ENCODE measurements around the gene GALNT18.

GALNT18 gene

GRCh38 chr11:11605821-11606450 lies 15.9 kb downstream of the GALNT18 start:
- Histone ChIP-seq H3K4me1 (ENCODE audit: insufficient read depth, low read length) (peaks cover 7% of the 10 kb centered on the region; the same call in 1 of the 2 replicates), H3K4me3 (ENCODE audit: low read length) (no peak overlapping the region), H3K9me3 (ENCODE audit: insufficient read depth, low read depth, low read length) (no peaks in the 10 kb centered on the region), H3K9ac (ENCODE audit: low read depth, low read length) (no peak overlapping the region), H3K27ac (ENCODE audit: low read depth, low read length) (no peak overlapping the region), H3K36me3 (ENCODE audit: insufficient read depth, low read length) (no peaks in the 10 kb centered on the region), H3K27me3 (ENCODE audit: insufficient read depth, low read length) (no peaks in the 10 kb centered on the region)
- WGBS, result 88% methylated on average over 5 of the region's 5 CpGs

GRCh38 chr11:11605181-11605580 lies 16.6 kb downstream of the GALNT18 start:
- 90% methylated on average over 6 of the region's 6 CpGs for WGBS
- H3K27ac ChIP-seq (ENCODE audit: low read depth, low read length), result no peak overlapping the region
- no peak overlapping the region for H3K9ac ChIP-seq (ENCODE audit: low read depth, low read length)
- H3K27me3 ChIP-seq (ENCODE audit: insufficient read depth, low read length), result no peaks in the 10 kb centered on the region
- H3K36me3 ChIP-seq (ENCODE audit: insufficient read depth, low read length), result no peaks in the 10 kb centered on the region
- no peaks in the 10 kb centered on the region for H3K9me3 ChIP-seq (ENCODE audit: insufficient read depth, low read depth, low read length)
- H3K4me1 ChIP-seq (ENCODE audit: insufficient read depth, low read length), result peaks cover 7% of the 10 kb centered on the region; the same call in 1 of the 2 replicates
- no peak overlapping the region for H3K4me3 ChIP-seq (ENCODE audit: low read length)

GRCh38 chr11:11604370-11604990 lies 17.3 kb downstream of the GALNT18 start:
- H3K36me3 ChIP-seq (ENCODE audit: insufficient read depth, low read length), result no peaks in the 10 kb centered on the region
- H3K9me3 ChIP-seq (ENCODE audit: insufficient read depth, low read depth, low read length), result no peaks in the 10 kb centered on the region
- H3K27ac ChIP-seq (ENCODE audit: low read depth, low read length), result no peak overlapping the region
- H3K9ac ChIP-seq (ENCODE audit: low read depth, low read length), result no peak overlapping the region
- H3K4me3 ChIP-seq (ENCODE audit: low read length), result no peak overlapping the region
- H3K27me3 ChIP-seq (ENCODE audit: insufficient read depth, low read length), result no peaks in the 10 kb centered on the region
- peaks cover 7% of the 10 kb centered on the region; the same call in 1 of the 2 replicates for H3K4me1 ChIP-seq (ENCODE audit: insufficient read depth, low read length)
- 88% methylated on average over 7 of the region's 7 CpGs for WGBS

GRCh38 chr11:11602011-11602410 lies 19.8 kb downstream of the GALNT18 start:
- H3K9ac ChIP-seq (ENCODE audit: low read depth, low read length), result no peak overlapping the region
- no peaks in the 10 kb centered on the region for H3K27me3 ChIP-seq (ENCODE audit: insufficient read depth, low read length)
- H3K4me3 ChIP-seq (ENCODE audit: low read length), result no peak overlapping the region
- H3K36me3 ChIP-seq (ENCODE audit: insufficient read depth, low read length), result no peaks in the 10 kb centered on the region
- no peaks in the 10 kb centered on the region for H3K4me1 ChIP-seq (ENCODE audit: insufficient read depth, low read length)
- H3K9me3 ChIP-seq (ENCODE audit: insufficient read depth, low read depth, low read length), result no peaks in the 10 kb centered on the region
- no peak overlapping the region for H3K27ac ChIP-seq (ENCODE audit: low read depth, low read length)

GRCh38 chr11:11600288-11600687 lies 21.5 kb downstream of the GALNT18 start:
- Histone ChIP-seq H3K4me3 (ENCODE audit: low read length) (no peak overlapping the region), H3K36me3 (ENCODE audit: insufficient read depth, low read length) (no peaks in the 10 kb centered on the region)

DNA sequence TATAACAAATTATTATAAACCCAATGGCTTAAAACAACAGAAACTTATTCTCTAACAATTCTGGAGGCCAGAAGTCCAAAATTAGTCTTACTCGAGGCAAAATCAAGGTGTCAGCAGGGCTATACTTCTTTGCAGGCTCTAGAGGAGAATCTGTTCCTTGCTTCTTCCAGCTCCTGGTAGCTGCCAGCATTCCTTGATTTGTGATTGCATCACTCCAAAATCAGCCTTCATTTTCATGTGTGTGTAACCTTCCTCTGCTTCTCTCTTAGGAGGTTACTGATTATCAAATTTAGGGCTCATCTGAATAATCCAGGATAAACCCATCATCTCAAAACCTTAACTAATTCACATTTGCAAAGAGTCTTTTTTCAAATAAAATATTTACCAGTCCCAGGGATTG lies 23.6 kb downstream of the GALNT18 start:
- WGBS, result 91% methylated on average over 1 of the region's 1 CpG
- H3K27ac ChIP-seq (ENCODE audit: low read depth, low read length), result no peak overlapping the region
- H3K27me3 ChIP-seq (ENCODE audit: insufficient read depth, low read length), result no peaks in the 10 kb centered on the region
- H3K4me1 ChIP-seq (ENCODE audit: insufficient read depth, low read length), result no peaks in the 10 kb centered on the region
- H3K36me3 ChIP-seq (ENCODE audit: insufficient read depth, low read length), result no peaks in the 10 kb centered on the region
- no peak overlapping the region for H3K4me3 ChIP-seq (ENCODE audit: low read length)
- no peak overlapping the region for H3K9ac ChIP-seq (ENCODE audit: low read depth, low read length)
- no peaks in the 10 kb centered on the region for H3K9me3 ChIP-seq (ENCODE audit: insufficient read depth, low read depth, low read length)

More at GRCh38 chr11:11600288-11600687, 21.5 kb downstream of the GALNT18 start:
- H3K27me3 ChIP-seq (ENCODE audit: insufficient read depth, low read length), result no peaks in the 10 kb centered on the region
- H3K27ac ChIP-seq (ENCODE audit: low read depth, low read length), result no peak overlapping the region
- H3K9ac ChIP-seq (ENCODE audit: low read depth, low read length), result no peak overlapping the region
- no peaks in the 10 kb centered on the region for H3K9me3 ChIP-seq (ENCODE audit: insufficient read depth, low read depth, low read length)
- no peaks in the 10 kb centered on the region for H3K4me1 ChIP-seq (ENCODE audit: insufficient read depth, low read length)

DNA sequence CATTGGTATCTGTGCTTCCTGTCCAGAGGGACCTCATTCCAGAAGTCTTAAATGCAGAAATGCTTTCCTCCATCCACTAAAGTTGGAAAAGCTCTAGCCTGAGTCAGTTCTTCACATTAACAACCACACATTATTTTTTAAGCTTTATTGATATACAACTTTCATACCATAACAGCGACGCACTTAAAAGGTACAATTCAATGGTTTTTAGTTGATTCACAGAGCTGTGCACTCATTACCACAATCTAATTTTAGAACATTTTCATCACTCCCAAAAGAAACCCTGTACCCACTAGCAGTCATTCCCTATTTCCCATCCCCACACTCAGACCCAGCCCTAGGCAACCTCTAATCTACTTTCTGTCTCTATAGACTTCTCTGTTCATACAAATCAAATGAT lies 27.6 kb downstream of the GALNT18 start:
- peaks cover 8% of the 10 kb centered on the region for H3K4me1 ChIP-seq (ENCODE audit: insufficient read depth, low read length)
- H3K9me3 ChIP-seq (ENCODE audit: insufficient read depth, low read depth, low read length), result no peaks in the 10 kb centered on the region
- H3K9ac ChIP-seq (ENCODE audit: low read depth, low read length), result no peak overlapping the region
- no peaks in the 10 kb centered on the region for H3K27me3 ChIP-seq (ENCODE audit: insufficient read depth, low read length)
- H3K27ac ChIP-seq (ENCODE audit: low read depth, low read length), result no peak overlapping the region
- H3K36me3 ChIP-seq (ENCODE audit: insufficient read depth, low read length), result no peaks in the 10 kb centered on the region
- no peak overlapping the region for H3K4me3 ChIP-seq (ENCODE audit: low read length)
- WGBS, result 95% methylated on average over 2 of the region's 2 CpGs

DNA sequence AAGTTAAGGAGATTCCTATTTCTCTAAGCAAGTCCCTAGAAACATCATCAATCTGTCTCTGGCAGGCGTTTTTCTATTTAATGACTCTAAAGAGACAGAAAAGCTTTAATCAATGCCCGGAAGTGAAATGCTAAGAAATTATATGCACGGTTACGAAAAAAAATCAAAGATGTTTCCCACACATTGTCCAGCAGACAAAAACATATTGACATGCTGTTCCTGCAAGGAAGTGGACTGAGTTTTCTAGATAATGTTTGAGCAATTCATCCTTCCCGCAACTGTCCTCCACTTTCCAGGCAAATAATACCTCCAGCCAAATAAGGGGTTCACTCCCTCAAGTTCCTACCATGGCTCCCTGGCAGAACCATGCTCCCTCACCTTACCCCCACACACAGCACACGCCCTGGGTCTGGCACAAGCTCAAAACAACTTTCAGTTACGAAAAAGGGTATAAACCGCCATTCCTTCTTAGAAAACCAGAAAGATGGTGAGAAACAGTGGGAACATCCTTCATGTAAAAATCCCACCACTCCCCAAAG lies 29.6 kb downstream of the GALNT18 start:
- H3K9me3 ChIP-seq (ENCODE audit: insufficient read depth, low read depth, low read length), result no peaks in the 10 kb centered on the region
- peaks cover 16% of the 10 kb centered on the region for H3K4me1 ChIP-seq (ENCODE audit: insufficient read depth, low read length)
- H3K27ac ChIP-seq (ENCODE audit: low read depth, low read length), result no peak overlapping the region
- no peaks in the 10 kb centered on the region for H3K27me3 ChIP-seq (ENCODE audit: insufficient read depth, low read length)
- no peak overlapping the region for H3K4me3 ChIP-seq (ENCODE audit: low read length)
- WGBS, result 96% methylated on average over 8 of the region's 8 CpGs
- H3K9ac ChIP-seq (ENCODE audit: low read depth, low read length), result no peak overlapping the region
- H3K36me3 ChIP-seq (ENCODE audit: insufficient read depth, low read length), result no peaks in the 10 kb centered on the region

DNA sequence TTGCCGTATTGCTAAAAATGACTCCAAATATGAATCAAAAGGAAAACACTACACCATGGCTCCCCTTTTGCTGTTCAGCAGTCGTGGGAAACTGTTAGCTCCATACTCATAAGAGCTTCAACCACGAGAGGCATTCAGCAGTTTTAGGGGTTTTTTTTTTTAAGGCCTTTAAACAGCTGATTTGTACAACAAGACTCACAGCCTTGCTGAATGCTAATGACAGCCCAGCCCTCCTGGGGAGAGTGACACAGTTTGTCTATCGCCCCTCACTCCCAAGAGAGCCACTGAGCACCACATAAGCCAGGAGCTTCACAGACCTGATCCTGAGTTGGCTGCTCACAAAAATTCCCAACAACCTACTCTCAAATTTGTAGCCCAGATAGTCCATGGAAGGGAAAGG lies 32.4 kb downstream of the GALNT18 start:
- Histone ChIP-seq H3K27ac (ENCODE audit: low read depth, low read length) (no peak overlapping the region), H3K9ac (ENCODE audit: low read depth, low read length) (no peak overlapping the region), H3K9me3 (ENCODE audit: insufficient read depth, low read depth, low read length) (no peaks in the 10 kb centered on the region), H3K27me3 (ENCODE audit: insufficient read depth, low read length) (no peaks in the 10 kb centered on the region), H3K4me3 (ENCODE audit: low read length) (no peak overlapping the region), H3K36me3 (ENCODE audit: insufficient read depth, low read length) (no peaks in the 10 kb centered on the region), H3K4me1 (ENCODE audit: insufficient read depth, low read length) (peaks cover 16% of the 10 kb centered on the region)
- WGBS, result 60% methylated on average over 4 of the region's 4 CpGs

GRCh38 chr11:11588891-11589290 lies 32.9 kb downstream of the GALNT18 start:
- H3K4me1 ChIP-seq (ENCODE audit: insufficient read depth, low read length), result peaks cover 16% of the 10 kb centered on the region
- no peaks in the 10 kb centered on the region for H3K9me3 ChIP-seq (ENCODE audit: insufficient read depth, low read depth, low read length)
- no peak overlapping the region for H3K9ac ChIP-seq (ENCODE audit: low read depth, low read length)
- no peaks in the 10 kb centered on the region for H3K27me3 ChIP-seq (ENCODE audit: insufficient read depth, low read length)
- 80% methylated on average over 1 of the region's 1 CpG for WGBS
- no peaks in the 10 kb centered on the region for H3K36me3 ChIP-seq (ENCODE audit: insufficient read depth, low read length)
- no peak overlapping the region for H3K4me3 ChIP-seq (ENCODE audit: low read length)
- H3K27ac ChIP-seq (ENCODE audit: low read depth, low read length), result no peak overlapping the region

DNA sequence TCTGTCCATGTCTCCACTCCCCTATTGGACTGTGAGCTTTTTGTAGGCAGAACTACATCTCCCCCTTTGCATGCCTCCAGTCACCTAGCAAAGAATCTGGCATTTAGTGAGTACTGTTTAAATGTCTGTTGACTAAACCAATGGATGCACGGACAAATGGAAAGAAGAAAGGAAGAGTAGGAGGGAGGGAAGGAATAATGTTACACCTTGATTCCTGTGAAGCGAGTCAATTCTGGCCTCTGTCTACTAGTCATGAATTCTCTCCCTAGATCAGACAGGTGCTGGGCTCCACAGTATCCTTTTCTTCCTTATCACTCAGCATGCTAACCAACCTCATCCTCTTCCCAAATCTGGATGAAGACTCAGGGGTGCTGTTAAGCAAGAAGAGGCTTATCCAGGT lies 33.6 kb downstream of the GALNT18 start:
- H3K27ac ChIP-seq (ENCODE audit: low read depth, low read length), result no peak overlapping the region
- no peaks in the 10 kb centered on the region for H3K27me3 ChIP-seq (ENCODE audit: insufficient read depth, low read length)
- peaks cover 16% of the 10 kb centered on the region for H3K4me1 ChIP-seq (ENCODE audit: insufficient read depth, low read length)
- 92% methylated on average over 2 of the region's 2 CpGs for WGBS
- no peaks in the 10 kb centered on the region for H3K36me3 ChIP-seq (ENCODE audit: insufficient read depth, low read length)
- no peak overlapping the region for H3K4me3 ChIP-seq (ENCODE audit: low read length)
- no peaks in the 10 kb centered on the region for H3K9me3 ChIP-seq (ENCODE audit: insufficient read depth, low read depth, low read length)
- H3K9ac ChIP-seq (ENCODE audit: low read depth, low read length), result no peak overlapping the region
